Breast epithelium (tissue), 4 donors: ENCODE data around the gene KIAA0232. TPM values are rescaled to one million over a fixed set of nuclear protein-coding genes. Genes with fewer than 3 reads are reported as not detected.

Experiments used
- DNase-seq, 2 donors: peaks; one replicate each; pipeline ENCODE4 v3.0.0-alpha.2; 2019; ENCODE audit warnings: low spot score in 2 of 2
- H3K27ac ChIP-seq, 2 donors: fragments of 200-600 bp; sonication (generic) in 1 of 2; one replicate each; pipeline ENCODE4 v1.5.1; 2016 to 2019; ENCODE audit warnings: mild to moderate bottlenecking in 1 of 2
- H3K27me3 ChIP-seq, 2 donors: fragments of 200-600 bp; sonication (generic) in 1 of 2; one replicate each; pipeline versions ENCODE4 v1.5.1 to v1.6.0; 2017 to 2019; ENCODE audit warnings: control low read depth in 1 of 2, mild to moderate bottlenecking in 1 of 2
- H3K36me3 ChIP-seq: fragments of 200-600 bp; one replicate; pipeline ENCODE4 v1.5.1; 2019
- H3K4me1 ChIP-seq, 2 donors: fragments of 200-600 bp; sonication (generic); one replicate each; pipeline ENCODE4 v1.5.1; 2016 to 2019; ENCODE audit warnings: control low read depth in 1 of 2
- H3K4me3 ChIP-seq, 3 donors: fragments of 200-600 bp; sonication (generic); 1 replicate in 2 of 3; 2 replicates in 1 of 3; pipeline ENCODE4 v1.5.1; 2016 to 2019; ENCODE audit warnings: mild to moderate bottlenecking in 3 of 3, moderate library complexity in 2 of 3
- H3K9me3 ChIP-seq, 2 donors: fragments of 200-600 bp; sonication (generic) in 1 of 2; one replicate each; pipeline ENCODE4 v1.5.1; 2016 to 2019; ENCODE audit warnings: control low read depth in 1 of 2
- POLR2A ChIP-seq: fragments of 450-650 bp; IDR thresholded peaks from one replicate; pipeline ENCODE4 v1.6.1; 2016; ENCODE audit warnings: antibody characterized with exemption, mild to moderate bottlenecking, moderate library complexity
- POLR2AphosphoS5 ChIP-seq, 3 donors: sonication (generic); formaldehyde crosslinking; IDR thresholded peaks; one replicate each; pipeline ENCODE4 v1.6.1; 2017; ENCODE audit warnings: antibody characterized with exemption in 3 of 3
- intact Hi-C: fragments of 100-400 bp; cut with DNase I; formaldehyde crosslinking; loops from one replicate; pipeline ENCODE4 v1.15.1; 2023; ENCODE audit warnings: low total_unique reads
- total RNA-seq, 3 donors: library from RNA; depleted of rRNA; stranded (reverse); fragments of >200 nt; gene quantifications; one replicate each; pipeline ENCODE4 v1.1.0, GENCODE V29; 2016
- TF ChIP-seq, protein P1 (sequence below), 3 donors: fragments of 450-650 bp; IDR thresholded peaks; one replicate each; pipeline ENCODE4 v1.5.1; 2016 to 2017; ENCODE audit warnings: antibody characterized with exemption in 3 of 3, mild to moderate bottlenecking in 3 of 3, moderate library complexity in 3 of 3

The KIAA0232 gene
- total RNA-seq, 3 donors from 2014 or later = 31.5 to 40.8 (median 31.7) TPM

- TF ChIP-seq POLR2AphosphoS5 (IDR thresholded peaks at IDR 0.05) = no peak
- TF ChIP-seq POLR2A = no peak
- TF ChIP-seq, protein P1, sequence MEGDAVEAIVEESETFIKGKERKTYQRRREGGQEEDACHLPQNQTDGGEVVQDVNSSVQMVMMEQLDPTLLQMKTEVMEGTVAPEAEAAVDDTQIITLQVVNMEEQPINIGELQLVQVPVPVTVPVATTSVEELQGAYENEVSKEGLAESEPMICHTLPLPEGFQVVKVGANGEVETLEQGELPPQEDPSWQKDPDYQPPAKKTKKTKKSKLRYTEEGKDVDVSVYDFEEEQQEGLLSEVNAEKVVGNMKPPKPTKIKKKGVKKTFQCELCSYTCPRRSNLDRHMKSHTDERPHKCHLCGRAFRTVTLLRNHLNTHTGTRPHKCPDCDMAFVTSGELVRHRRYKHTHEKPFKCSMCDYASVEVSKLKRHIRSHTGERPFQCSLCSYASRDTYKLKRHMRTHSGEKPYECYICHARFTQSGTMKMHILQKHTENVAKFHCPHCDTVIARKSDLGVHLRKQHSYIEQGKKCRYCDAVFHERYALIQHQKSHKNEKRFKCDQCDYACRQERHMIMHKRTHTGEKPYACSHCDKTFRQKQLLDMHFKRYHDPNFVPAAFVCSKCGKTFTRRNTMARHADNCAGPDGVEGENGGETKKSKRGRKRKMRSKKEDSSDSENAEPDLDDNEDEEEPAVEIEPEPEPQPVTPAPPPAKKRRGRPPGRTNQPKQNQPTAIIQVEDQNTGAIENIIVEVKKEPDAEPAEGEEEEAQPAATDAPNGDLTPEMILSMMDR (IDR thresholded peaks at IDR 0.05) = no peak
- Histone ChIP-seq H3K4me3 (no peak overlapping the region), H3K4me1 (peaks cover 19 to 27% of the 10 kb centered on the region in 2 donors), H3K9me3 (no peaks in the 10 kb centered on the region), H3K36me3 (no peaks in the 10 kb centered on the region), H3K27ac (peak overlapping the region; percentile 76 to 85), H3K27me3 (no peaks in the 10 kb centered on the region)
- no peak for DNase-seq
- intact Hi-C loops = no loop called here
These were observed 34.2 kb upstream of the KIAA0232 start for GRCh38 chr4:6748286-6748685.

DNA sequence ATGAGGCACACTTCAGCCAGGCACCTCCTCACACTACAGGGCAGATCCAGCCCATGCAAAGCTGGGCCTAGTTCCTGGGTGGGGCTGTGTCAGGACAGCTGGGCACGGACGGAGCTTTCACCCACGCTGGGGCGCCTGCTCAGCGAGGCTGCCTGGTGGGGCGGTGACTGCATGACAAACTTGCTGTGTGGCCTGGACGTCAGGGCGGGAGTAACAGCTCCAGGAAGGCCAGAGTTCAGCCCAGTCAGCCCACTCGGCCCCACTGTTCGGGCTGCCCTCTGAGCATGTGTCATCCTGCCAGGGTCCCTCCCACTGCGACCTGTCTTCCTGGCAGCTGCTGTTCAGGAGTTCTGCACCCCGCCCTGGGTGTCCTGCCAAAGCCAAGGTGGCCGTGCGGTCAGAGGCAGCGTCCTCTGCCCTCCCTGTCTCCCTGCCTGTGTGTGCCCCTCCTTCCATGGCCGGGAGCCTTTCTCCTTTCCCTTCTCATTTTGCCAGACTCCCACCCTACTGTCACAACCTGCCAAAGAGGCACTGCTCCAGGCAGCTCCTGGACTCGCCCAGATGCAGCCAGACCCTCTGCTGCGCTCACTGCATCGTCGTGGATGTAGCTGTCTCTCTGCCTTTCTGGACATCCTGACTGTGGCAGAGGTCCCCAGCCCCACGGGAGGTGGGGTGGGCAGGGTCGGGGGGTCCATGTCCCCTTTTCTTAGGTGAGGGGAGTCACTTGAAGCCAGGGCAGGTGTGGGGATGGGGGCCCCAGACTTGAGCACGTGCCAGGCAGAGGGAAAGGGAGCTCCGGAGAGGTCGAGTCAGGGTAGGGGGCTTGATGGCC is 33.0 kb upstream of the KIAA0232 start:
- H3K4me3 ChIP-seq = peak overlapping the region in 1 of 3 donors; percentile 43
- TF ChIP-seq, protein P1 (IDR thresholded peaks at IDR 0.05) = no peak
- TF ChIP-seq POLR2A (no peak), POLR2AphosphoS5 (IDR thresholded peaks at IDR 0.05) (peak in 2 of 3 donors; percentile 32 to 35)
- H3K4me1 ChIP-seq = peaks cover 19 to 27% of the 10 kb centered on the region in 2 donors
- intact Hi-C loops = no loop called here
- peak overlapping the region; percentile 79 to 89 for H3K27ac ChIP-seq
- H3K9me3 ChIP-seq = no peaks in the 10 kb centered on the region
- no peaks in the 10 kb centered on the region for H3K36me3 ChIP-seq
- no peaks in the 10 kb centered on the region for H3K27me3 ChIP-seq
- DNase-seq = peak; percentile 73 to 89

GRCh38 chr4:6750286-6751221 is 32.0 kb upstream of the KIAA0232 start:
- Histone ChIP-seq H3K9me3 (no peaks in the 10 kb centered on the region), H3K4me1 (peaks cover 19 to 27% of the 10 kb centered on the region in 2 donors), H3K36me3 (no peaks in the 10 kb centered on the region), H3K4me3 (no peak overlapping the region), H3K27ac (peak overlapping the region; percentile 79 to 89), H3K27me3 (no peaks in the 10 kb centered on the region)
- TF ChIP-seq POLR2A (no peak), POLR2AphosphoS5 (IDR thresholded peaks at IDR 0.05) (peak in 2 of 3 donors; percentile 9 to 26)
- TF ChIP-seq, protein P1 (IDR thresholded peaks at IDR 0.05) = no peak
- DNase-seq = peak; percentile 69 to 78
- intact Hi-C loops = no loop called here

DNA sequence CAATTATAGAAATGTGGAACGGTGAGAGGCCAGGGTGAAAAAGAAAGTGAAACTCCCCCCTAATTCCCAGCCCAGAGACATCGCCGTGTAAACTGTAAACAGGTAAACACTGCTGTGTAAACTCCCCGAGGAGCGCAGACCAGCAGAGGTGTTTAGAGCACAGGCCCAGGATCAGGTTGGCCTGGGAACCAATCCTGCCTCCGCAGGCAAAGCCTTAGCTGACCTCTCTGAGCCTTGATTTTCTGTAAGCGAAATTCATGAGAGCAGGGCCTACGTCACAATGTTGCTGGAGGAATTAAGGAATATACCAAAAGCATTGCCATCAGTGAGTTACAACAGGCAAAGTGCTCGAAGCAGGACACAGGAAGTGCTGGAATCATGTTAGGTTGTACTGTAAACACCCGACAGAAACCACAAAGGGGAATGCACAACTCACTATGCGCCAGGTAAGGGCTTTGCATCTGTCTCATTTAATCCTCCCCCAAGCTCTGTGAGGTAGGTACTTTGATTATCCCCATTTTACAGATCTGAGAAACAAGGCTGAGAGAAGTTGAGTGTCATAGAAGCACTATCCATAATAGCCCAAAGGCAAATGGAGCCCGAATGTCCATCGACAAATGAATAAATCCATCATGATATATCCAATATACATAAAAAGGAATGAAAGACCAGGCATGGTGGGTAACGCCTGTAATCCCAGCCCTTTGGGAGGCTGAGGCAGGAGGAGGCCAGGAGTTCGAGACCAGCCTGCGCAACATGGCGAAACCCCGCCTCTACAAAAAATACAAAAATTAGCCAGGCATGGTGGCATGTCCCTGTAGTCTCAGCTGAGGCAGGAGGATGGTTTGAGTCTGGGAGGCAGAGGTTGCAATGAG is 30.7 kb upstream of the KIAA0232 start:
- peak overlapping the region in 1 of 3 donors; percentile 8 for H3K4me3 ChIP-seq
- peak overlapping the region; percentile 79 to 84 for H3K27ac ChIP-seq
- no peaks in the 10 kb centered on the region for H3K9me3 ChIP-seq
- TF ChIP-seq, protein P1 (IDR thresholded peaks at IDR 0.05) = no peak
- TF ChIP-seq POLR2A (no peak), POLR2AphosphoS5 (IDR thresholded peaks at IDR 0.05) (no peak)
- no peaks in the 10 kb centered on the region for H3K27me3 ChIP-seq
- no peak for DNase-seq
- H3K36me3 ChIP-seq = no peaks in the 10 kb centered on the region
- intact Hi-C loops = no loop called here
- peaks cover 19 to 27% of the 10 kb centered on the region in 2 donors for H3K4me1 ChIP-seq
